ENCODE results near the gene SMCHD1.

DNA sequence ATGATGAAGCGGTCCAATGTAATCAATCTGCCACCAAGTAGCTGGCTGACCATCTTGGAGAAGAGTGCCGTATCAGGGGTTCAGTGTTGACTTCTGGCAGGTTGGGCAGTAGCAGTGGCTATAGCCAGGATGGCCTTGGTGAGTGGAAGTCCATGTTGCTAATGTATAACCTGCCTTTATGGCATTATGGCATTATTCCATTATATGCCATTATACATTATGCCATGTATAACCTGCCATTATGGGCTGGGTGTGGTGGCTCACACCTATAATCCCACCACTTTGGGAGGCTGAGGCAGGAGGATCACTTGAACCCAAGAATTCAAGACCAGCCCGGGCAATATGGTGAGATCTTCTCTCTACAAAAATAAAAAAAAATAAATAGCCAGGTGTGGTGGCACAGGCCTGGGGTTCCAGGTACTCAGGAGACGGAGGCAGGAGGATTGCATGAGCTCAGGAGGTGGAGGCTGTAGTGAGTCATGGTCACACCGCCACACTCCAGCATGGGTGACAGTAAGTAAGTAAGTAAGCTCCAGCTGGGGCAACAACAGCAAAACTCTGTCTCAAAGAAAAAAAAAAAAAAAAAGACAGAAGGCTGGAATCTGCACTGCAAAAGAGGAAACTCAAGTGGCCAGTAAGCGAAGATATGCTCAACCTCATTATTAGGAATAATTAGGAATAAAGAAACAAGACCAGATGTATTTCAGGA lies 166.8 kb downstream of the SMCHD1 start:
- no peak for TF ChIP-seq EZH2 (IDR thresholded peaks at IDR 0.05; ENCODE audit: borderline replicate concordance)
- TF ChIP-seq, protein P1, sequence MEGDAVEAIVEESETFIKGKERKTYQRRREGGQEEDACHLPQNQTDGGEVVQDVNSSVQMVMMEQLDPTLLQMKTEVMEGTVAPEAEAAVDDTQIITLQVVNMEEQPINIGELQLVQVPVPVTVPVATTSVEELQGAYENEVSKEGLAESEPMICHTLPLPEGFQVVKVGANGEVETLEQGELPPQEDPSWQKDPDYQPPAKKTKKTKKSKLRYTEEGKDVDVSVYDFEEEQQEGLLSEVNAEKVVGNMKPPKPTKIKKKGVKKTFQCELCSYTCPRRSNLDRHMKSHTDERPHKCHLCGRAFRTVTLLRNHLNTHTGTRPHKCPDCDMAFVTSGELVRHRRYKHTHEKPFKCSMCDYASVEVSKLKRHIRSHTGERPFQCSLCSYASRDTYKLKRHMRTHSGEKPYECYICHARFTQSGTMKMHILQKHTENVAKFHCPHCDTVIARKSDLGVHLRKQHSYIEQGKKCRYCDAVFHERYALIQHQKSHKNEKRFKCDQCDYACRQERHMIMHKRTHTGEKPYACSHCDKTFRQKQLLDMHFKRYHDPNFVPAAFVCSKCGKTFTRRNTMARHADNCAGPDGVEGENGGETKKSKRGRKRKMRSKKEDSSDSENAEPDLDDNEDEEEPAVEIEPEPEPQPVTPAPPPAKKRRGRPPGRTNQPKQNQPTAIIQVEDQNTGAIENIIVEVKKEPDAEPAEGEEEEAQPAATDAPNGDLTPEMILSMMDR (IDR thresholded peaks at IDR 0.05; ENCODE audit: poor library complexity): no peak

All from hepatocyte (in vitro differentiated cells).